GM12872 (cell line): ENCODE results near the gene NOVA1.

Source experiments
- TF ChIP-seq, protein P1 (sequence below): IDR thresholded peaks from 3 replicates; pipeline ENCODE4 v1.5.1; 2011; ENCODE audit warnings: low read depth, mild to moderate bottlenecking, low read length, moderate library complexity; ENCODE audit not compliant: insufficient read depth

NOVA1 gene

DNA sequence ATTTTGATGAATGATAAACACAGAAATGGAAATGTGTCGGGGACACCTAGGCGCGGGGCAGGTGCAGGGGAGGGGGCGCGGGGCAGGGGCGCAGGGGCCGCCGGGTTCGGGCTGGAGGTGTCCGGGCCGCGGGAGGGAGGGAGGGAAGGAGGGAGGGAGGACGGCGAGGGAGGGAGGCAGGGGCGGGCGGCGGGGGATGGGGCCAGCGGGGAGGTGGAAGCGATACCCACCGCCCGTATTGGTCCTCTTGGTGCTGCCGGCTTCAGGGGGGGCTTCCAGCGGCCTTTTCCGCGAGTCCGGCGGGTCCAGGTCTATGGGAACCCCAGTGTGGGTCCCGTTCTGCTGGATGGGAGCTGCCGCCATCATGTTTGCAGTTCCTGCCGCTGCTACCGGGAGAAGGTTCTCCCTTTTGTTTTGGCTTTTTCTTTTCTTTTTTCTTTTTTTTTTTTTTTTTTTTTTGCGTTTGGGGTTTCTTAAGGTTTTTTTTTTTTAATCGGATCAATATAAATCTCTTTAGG lies 703 bp downstream of the NOVA1 start:
- TF ChIP-seq, protein P1, sequence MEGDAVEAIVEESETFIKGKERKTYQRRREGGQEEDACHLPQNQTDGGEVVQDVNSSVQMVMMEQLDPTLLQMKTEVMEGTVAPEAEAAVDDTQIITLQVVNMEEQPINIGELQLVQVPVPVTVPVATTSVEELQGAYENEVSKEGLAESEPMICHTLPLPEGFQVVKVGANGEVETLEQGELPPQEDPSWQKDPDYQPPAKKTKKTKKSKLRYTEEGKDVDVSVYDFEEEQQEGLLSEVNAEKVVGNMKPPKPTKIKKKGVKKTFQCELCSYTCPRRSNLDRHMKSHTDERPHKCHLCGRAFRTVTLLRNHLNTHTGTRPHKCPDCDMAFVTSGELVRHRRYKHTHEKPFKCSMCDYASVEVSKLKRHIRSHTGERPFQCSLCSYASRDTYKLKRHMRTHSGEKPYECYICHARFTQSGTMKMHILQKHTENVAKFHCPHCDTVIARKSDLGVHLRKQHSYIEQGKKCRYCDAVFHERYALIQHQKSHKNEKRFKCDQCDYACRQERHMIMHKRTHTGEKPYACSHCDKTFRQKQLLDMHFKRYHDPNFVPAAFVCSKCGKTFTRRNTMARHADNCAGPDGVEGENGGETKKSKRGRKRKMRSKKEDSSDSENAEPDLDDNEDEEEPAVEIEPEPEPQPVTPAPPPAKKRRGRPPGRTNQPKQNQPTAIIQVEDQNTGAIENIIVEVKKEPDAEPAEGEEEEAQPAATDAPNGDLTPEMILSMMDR: no peak

DNA sequence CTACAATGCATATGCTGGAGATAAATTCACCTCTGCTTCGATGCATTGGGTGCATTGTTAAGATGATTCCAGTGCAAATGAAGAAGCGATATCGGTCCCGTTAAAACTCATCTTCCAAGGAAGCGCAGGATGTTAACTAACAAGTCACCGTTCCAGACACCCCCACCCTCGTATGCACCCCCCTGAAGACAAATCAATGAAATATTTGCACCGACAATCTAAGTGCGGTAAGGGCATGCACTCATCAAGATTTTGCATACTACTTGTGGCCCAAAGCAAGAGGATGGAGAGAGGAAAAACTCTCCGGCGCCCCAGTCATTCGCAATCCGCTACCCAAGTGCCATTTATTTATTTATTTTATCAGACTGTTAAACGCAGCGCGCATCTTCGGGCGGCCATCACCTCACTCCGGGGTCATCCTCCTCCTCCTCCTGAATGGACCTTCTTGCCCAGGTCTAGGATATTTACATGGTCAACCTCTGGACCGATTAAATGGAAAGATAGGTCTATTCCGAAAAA lies 1.2 kb downstream of the NOVA1 start:
- TF ChIP-seq, protein P1: no peak

DNA sequence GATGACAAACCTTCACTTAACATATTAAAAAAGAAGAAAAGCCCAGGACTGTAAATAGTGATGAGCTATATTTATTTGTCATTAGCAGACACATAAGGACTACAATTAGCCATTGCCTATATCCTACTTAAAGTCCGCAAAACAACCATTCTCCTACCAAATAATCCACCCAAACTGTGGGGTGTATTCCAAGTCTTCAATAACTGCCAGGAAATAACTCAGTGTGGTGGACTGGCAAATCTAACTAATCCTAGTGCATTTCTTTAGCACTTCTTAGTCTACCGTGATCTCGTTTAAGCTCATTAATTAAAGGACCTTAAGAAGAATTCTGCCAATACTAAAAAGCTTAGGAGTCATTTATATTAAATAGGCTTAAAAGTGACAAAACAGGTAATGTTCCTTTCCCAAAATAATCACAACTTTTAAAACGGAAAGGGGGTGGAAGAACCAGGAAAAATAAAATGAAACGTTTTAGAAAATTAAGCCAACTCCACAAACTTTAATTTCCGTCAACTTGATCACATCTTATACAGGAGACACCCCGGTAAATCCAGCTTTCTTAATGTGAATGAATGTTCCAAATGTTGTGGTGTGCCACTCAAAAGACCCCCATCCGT lies 1.8 kb downstream of the NOVA1 start:
- TF ChIP-seq, protein P1: no peak

DNA sequence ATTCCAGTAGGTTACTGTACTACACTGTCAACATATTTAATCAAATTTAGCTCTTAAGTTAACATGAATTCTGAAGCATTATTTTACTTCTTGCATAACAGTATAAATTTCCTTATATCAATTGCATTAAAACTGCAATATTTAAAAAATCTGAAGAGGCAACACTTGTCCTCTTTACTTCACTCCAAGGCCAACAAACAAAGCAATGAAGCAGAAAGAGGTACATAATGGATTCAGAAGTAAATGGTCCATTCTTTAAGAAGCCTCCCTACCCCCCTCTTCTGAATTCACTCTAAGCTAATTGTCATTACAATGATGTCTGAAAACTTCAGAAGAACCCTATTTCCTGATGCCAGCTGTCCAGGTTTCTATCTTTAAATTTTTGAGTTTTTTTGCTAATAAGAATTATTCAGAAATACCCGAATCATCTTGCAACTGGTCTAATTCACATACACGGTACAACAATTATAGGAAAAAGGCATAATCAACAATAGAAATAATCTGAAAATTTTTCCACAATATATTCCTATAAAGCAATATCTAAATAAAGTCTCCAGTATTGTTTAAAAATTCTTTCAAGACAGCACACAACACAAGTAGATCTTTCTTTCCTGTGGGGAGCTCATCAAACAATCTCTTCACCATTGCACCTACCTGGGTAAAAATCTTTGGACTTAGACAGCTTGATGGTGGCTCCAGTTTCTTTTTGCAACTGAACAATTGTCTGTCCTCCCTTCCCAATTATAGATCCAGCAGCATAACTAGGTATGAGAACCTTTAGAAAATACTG lies 2.9 kb downstream of the NOVA1 start:
- TF ChIP-seq, protein P1: no peak

DNA sequence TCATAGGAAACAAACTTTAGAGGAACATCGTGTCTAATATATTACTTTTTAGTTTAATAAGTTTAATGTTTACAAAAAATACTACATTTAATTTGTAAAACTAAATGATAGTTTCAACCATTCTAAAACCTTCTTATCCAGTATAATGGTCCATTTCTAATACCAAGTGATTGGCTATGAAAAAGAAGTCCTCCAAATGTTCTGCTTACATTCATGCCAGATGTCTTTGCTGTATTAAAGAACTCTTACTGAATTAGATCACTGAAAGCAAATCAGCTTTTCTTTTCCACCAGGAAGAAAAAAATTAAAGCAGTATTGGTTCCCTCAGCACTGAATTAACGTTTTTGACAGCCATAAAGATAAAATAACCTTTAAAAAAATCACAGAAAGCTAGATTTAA lies 3.7 kb downstream of the NOVA1 start:
- TF ChIP-seq, protein P1: no peak

DNA sequence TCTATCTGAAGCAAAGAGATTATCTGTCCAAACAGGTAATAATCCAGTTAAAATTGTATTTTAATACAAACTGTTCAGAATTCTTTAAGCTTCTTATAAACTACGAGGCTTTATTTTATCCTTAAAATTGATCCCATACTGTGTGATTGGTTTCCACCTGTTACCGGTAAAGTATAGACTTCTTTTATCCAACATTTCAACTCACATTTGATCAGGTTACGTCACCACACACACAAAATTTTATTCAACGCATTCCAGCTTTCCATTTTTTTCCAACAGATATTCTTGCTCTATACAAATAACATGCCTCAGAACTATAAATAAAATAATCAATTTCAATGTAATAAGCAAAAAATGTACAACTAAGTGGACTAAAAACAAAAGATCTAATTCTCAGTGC lies 4.5 kb downstream of the NOVA1 start:
- TF ChIP-seq, protein P1: no peak

DNA sequence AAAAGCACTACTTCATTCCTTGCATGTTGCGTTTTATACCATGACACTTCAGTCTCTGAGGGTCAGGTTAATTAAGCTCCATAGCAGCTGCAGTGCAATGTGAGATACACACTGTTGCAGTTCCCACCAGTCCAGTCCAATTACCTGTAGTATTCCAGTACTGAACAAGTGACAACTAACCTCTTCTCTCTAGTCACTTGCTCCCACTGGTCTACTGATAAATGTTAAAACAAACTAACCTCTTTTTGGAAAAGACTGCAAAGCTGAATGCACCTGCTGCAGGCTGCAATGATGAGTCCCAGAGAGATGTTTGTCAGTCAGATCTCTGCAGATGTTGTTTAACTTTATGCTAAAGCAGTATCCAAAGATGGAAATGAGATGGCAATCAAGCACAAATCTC lies 7.9 kb downstream of the NOVA1 start:
- TF ChIP-seq, protein P1: no peak
